Cardiac fibroblast (primary cell): ENCODE results near the gene NTPCR.
"Not testable (repeated sequence)": the region's sequence is repeated elsewhere in the genome, so short reads cannot be mapped to it uniquely, and the experiment has no call there.

Experiments
- DNase-seq, 2 donors: peaks; one replicate each; pipeline versions ENCODE4 v3.0.0 to v3.0.0-alpha.2; 2010; ENCODE audit warnings: low read depth in 2 of 2
- H3K4me3 ChIP-seq, 2 donors: replicated peaks in 1 of 2; 1 replicate in 1 of 2; 2 replicates in 1 of 2; pipeline ENCODE4 v1.5.1; 2011; ENCODE audit warnings: low read depth in 2 of 2, low read length in 2 of 2, mild to moderate bottlenecking in 2 of 2, moderate library complexity in 1 of 2
- CTCF ChIP-seq: IDR thresholded peaks from one replicate; pipeline ENCODE4 v1.5.1; 2011; ENCODE audit warnings: low read depth, mild to moderate bottlenecking, low read length, inconsistent platforms

The NTPCR gene

GRCh38 chr1:232905331-232906034 is 44.9 kb upstream of the NTPCR start:
- H3K4me3 ChIP-seq: no peak overlapping the region
- no peak for DNase-seq
- no peak for TF ChIP-seq CTCF

- no peak overlapping the region for H3K4me3 ChIP-seq
- no peak for TF ChIP-seq CTCF
- no peak for DNase-seq
These were observed 44.0 kb upstream of the NTPCR start for GRCh38 chr1:232906441-232906840.

GRCh38 chr1:232908831-232909230 is 41.6 kb upstream of the NTPCR start:
- no peak for TF ChIP-seq CTCF

GRCh38 chr1:232909752-232910151 is 40.7 kb upstream of the NTPCR start:
- no peak for DNase-seq
- no peak for TF ChIP-seq CTCF
- no peak overlapping the region for H3K4me3 ChIP-seq

More at GRCh38 chr1:232908831-232909230, 41.6 kb upstream of the NTPCR start:
- DNase-seq: no peak
- H3K4me3 ChIP-seq: no peak overlapping the region

GRCh38 chr1:232911027-232911599 is 39.3 kb upstream of the NTPCR start:
- DNase-seq: no peak

GRCh38 chr1:232912845-232913580 is 37.4 kb upstream of the NTPCR start:
- TF ChIP-seq CTCF: no peak
- DNase-seq: no peak
- H3K4me3 ChIP-seq: no peak overlapping the region

More at GRCh38 chr1:232911027-232911599, 39.3 kb upstream of the NTPCR start:
- no peak for TF ChIP-seq CTCF
- no peak overlapping the region for H3K4me3 ChIP-seq

GRCh38 chr1:232914271-232914670 is 36.1 kb upstream of the NTPCR start:
- not testable (repeated sequence) for H3K4me3 ChIP-seq, DNase-seq
